NCI-H146 treated with DMSO at 0.1 percent for 48 hours (cell line): ENCODE results near the gene PLA2G6.

ENCODE experiments used
- DNase-seq: peaks from one replicate; lab custom pipeline; 2025; ENCODE audit not compliant: unreplicated experiment; lab: John Stamatoyannopoulos, UW

The PLA2G6 gene

DNA sequence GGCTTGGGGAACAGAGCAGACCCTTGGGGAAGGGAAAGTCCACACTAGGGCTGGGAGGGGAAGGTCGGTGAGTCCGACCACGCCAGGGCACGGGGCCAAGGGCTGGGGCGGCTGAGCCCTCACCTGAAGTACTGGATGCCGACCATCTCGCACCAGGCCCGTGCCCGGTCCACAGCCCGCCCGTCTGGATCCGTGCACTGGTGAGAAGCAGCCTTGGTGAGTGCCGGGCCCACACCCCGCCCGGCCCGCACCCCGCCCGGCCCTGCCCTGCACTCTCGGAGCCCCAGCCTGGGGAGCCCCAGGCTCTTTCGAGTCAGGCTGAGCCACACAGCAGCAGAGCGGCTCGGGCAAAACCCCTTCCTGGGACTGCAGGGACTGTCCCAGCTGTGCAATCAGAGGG lies 69.2 kb downstream of the PLA2G6 start:
- DNase-seq = no peak

DNA sequence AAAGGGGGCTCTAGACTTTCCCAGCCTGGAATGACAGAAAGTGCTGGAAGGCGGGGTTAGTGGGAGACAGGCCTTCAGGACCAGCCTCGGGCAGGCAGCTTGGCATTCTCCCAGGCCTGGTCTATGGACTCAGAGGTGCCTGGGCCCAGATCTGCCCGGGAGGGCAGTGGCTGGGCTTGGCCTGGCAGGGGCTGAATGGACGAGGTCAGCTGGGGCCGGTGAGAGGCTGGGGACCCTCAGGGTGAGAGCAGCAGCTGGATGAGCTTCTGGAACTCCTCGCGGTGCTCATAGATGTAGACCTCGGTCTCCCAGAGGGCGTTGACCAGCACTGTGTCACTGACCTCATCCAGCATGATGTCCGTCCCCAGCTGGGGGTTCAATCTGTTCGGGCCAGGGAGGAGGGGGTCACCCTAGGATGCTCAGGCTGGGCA lies 69.7 kb downstream of the PLA2G6 start:
- DNase-seq = no peak

DNA sequence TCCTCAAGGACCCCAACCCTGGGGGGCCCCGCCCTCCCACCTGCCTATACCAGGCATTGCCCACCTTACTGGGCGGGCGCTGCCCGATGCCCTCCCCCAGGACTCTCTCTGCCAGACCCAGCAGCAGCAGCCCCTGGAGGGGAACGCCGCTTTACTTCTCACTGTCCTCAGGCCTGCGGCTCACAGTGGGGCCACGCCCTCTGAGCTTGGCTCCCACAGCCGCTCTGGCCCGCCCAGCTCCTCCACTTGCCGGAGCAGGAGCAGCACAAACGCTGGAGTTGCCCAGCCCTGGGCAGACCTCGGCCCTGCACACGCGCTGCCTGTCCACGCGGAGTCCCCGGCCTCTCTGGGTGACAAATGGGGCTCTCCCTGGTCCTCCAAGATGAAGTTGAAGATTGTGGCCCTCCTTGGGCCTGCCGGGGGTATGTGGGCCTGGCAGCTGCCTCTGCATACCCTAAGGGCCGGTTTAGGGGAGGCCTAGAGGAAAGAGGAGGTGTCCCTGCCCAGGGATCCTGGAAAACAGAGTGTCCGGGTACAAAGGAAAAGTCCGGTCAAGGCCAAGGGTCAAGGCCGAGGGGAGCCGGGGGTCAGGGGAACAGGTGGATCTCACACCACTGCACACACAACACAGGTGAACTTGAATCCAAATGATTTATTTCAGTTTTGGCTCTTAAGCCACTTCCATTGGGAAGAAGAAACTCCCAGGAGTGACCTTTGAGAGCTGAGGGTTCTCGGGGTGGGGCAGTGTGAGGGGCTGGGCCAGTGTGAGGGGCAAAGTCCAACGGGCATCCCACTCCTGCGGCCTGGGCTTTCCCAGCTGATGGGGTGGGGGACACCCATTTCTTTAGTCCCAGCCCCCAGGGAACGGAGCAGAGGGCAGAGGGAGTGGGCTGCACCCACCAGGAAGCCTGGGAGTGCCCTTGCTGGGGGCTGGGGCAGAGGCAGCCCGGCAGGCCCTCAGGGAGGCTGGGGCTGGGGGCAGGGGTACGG lies 70.5 kb downstream of the PLA2G6 start:
- DNase-seq = no peak

DNA sequence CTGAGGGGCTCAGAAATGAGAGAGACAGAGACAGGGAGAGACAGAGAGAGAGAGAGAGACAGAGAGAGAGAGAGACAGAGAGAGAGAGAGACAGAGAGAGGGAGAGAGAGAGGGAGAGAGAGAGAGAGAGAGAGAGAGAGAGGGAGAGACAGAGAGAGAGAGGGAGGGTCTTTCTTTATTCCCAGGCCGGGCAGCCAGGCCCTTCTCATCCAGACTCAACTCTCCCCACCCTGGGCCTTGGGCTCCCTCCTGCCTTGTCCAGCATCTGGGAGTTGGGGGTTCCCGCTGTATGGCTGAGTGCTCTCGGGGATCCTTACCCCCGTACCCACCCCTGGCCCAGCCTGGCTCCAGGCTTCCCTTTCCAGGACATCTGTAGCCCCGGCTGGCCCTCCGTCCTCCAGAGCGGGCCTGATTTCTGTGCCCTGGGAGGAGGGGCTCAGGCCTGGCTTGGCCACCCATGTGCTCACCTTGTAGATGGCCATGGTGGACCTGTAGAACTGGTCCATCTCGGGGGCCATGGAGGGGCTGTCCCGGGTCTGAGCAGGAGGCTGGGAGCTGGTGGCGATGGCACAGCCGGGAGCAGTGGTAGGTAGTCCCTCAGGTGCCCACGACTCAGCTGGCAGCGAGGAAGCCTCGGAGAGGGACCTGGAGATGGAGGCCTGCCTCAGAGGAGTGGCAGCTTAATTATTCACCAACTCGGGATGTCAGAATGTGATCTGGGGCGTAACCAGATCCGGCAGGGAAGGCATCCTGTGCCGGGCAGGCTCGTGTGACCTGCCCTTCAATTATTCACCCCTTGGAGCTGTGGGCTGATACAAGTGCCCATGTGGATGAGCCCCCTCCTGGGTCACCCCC lies 71.4 kb downstream of the PLA2G6 start, which contains the start of gene BAIAP2L2:
BAIAP2L2 (minus strand) TSS at position 677 of the 855 bp plus-strand sequence; CDS start at position 518, 159 bp downstream.
- no peak for DNase-seq

DNA sequence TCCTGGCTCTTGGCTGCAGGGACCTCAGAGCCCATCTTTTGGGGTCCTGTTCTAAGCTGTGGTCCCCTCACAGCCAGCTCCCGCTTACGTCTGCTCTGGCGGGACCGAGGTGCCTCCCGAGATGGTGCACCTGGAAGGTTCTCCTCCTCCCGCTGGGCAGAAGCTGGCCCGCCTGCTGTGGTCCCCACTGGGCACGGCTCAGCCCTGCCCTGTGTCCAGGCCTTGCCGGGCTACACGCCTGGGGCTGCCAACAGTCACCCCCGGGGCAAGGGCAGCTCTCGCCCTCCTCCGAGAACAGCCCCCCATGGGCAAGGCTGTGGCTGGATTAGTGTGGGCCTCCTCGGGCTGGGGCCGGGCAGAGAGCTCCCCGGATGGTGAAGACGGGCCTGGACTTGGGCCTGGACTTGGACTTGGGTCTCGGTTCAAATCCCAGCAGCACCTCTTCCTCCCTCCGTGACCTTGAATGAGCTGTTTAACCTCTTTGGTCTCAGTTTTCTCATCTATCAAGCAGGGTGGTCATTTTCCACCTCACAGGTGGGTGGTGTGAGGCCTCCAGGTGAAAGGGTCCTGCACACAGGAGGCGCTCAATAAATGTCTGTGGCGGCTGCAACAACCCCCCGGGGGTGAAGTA lies 72.1 kb downstream of the PLA2G6 start:
- DNase-seq = no peak

DNA sequence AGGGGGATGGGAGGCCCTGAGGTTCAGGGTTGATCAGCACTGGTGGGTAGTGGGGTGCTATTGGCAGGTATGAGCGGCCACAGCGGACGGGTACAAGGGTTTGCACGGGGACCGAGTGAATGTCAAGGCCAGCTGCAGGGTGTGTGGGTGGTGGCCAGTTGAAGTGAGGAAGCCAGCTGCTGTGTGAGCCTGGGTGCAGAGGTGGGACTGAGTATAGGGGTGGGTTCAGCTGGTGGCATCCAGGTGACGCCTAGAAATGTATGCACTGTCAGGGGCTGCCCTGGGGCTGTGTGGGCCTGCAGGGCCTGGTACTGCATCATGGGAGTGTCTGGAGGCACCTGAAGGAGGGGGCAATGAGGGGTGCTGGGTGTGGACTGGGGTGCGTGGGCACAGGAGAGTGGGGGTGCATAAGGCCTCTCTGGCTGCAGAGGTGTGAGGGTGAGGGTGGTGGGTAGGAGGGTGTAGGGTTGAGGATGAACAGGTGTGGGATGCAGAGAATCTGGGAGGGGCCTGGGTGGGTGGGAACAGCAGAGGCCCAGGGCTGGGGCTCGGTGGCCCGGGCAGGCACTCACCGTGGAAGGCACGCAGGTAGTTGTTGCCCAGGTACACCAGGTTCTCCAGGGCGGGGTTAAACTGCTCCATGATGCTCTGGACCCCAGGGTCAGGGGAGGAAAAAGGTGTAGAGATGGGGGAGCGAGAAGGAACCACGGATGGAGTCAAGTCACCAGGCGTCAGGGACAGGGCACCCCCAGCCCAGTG lies 72.9 kb downstream of the PLA2G6 start:
- DNase-seq = no peak

DNA sequence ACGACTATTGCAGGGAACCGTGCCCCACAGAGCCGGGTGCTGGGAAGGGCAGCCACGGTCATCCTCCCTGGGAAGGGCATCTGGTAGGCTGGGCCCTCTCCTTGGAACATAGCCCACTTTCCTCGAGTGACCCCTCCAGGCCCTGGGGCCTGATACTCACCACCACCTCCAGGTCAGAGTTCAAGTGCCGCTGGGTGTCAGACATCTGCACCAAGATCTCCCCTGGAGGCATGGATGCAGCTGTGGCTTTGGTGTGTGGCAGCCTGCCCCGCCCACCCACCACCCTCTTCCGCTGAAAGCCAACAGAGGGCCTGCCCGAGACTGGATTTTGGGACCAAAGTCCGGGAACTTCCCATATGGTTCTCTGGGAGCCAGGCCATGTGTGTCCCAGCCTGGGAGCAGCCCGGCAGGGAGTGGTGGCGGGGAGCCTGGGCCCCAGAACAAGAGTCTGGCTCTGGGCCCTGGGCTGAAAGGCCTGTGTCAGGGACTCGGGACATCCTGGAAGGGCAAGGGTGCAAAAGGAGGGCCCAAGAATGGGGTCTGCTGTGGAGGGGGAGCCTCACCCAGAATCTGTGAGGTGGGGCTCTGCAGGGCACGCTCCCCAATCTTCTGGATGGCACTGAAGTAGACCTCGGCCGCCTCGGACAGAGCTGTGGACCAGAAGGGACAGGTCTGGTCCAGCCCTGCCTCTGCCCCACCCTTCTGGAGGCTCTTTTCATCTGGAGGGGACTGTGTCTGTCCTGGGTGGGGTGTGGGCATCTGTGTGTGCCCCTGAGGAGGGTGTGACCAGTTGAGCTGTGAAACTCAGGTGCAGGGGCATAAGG lies 73.7 kb downstream of the PLA2G6 start:
- no peak for DNase-seq

DNA sequence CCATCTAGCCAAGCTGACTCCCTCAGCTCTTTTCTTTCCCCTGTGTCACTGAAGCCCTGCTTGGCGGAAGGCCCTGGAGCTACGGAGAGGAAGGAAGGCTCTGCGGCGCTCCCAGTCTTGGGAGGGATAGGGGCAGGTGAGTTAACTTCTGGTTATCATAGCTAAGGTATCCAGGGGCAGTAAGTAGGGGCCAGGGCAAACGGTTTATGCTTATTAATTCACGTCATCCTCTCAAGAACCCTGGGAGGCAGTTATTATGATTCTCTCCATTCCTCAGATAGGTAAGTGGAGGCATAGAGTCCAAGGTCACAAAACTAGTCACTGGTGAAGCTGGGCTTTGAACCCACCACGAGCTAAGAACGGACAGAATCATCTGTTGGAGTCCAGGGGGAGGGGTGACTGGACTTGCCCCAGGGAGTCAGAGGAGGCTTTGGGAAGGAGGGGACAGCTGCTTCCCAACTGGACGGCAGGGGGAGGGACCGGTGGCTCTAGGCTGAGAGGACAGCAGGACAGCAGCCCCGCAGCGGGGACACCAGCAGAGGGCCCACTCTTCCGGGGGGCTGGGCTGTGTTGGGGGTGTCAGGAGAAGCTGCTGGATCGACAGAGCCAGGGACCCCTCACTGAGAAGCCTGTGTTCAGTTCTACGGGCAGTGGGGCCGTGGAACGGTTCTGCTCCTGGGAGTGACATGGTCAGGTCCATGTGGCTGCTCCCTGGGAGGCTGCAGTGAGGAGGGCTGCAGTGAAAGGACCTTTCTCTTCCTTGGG lies 74.6 kb downstream of the PLA2G6 start:
- no peak for DNase-seq

DNA sequence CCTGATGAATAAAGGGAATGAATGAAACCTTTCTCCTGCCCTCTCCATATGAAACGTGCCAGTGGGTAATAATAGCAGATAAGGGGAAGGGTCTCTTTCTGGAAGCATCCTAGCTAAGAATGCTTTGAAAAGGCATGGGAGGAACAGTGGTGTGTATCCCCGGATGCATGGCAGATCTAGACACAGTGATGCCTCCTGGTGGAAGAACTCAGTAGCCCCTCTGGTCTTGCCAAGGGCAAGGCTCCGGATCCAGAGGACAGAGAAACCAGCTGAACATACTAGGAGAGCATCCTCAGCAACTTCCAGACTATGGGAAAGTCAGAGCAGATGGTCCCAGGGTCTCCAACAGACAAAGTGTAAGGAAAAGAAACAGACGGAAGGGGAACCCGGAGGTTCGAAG lies 77.5 kb downstream of the PLA2G6 start:
- no peak for DNase-seq

DNA sequence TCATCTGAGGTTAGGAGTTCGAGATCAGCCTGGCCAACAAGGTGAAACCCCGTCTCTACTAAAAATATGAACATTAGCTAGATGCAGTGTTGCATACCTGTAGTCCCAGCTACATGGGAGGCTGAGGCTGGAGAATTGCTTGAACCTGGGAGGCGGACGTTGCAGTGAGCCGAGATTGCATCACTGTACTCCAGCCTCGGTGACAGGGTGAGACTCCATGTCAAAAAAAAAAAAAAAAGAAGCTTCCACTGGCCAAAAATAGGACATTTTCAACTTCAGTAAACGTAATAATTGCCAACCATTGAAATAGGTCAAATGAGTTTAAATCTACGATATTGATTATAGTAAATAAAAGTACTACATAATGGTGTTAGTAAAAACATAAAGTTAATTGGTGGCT lies 78.0 kb downstream of the PLA2G6 start:
- no peak for DNase-seq

DNA sequence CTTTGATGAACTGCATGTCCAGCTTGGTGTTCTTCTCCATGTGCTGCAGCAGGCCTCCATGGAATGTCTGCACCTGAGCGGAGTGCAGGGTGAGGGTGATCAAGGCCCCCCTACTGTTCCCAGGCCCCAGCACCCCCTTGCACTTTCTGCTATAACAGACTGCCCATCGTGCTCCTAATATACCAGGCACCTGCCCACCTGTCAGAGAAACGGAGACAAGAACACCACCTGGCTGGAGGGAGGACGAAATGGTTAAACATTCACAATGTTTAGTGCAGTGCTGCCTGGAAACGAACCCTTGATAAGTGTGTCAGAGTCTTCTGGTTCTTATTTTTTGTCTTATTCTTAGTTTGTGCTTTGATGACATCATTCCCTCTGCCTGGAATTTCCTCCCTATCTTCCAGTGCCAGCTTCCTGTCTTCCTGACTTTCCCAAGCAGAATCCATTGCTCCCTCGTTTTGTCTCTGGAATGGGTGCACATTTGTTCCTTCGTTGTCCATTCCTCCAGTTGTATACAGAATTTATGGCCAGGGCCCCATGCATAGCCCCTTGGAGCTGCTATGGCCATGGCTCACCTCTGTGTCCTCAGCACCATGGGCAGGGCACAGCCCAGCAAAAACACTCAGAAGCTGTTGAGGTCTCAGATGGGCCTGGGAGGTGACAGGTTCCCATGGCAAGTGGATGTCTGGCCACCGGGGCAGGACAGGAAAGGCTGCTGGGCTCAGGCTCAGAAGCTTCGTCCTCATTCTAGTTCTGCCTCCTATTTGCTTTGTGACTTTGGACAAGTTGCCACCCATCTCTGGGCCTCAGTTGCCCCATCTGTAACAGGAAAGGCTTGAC lies 83.0 kb downstream of the PLA2G6 start:
- no peak for DNase-seq

DNA sequence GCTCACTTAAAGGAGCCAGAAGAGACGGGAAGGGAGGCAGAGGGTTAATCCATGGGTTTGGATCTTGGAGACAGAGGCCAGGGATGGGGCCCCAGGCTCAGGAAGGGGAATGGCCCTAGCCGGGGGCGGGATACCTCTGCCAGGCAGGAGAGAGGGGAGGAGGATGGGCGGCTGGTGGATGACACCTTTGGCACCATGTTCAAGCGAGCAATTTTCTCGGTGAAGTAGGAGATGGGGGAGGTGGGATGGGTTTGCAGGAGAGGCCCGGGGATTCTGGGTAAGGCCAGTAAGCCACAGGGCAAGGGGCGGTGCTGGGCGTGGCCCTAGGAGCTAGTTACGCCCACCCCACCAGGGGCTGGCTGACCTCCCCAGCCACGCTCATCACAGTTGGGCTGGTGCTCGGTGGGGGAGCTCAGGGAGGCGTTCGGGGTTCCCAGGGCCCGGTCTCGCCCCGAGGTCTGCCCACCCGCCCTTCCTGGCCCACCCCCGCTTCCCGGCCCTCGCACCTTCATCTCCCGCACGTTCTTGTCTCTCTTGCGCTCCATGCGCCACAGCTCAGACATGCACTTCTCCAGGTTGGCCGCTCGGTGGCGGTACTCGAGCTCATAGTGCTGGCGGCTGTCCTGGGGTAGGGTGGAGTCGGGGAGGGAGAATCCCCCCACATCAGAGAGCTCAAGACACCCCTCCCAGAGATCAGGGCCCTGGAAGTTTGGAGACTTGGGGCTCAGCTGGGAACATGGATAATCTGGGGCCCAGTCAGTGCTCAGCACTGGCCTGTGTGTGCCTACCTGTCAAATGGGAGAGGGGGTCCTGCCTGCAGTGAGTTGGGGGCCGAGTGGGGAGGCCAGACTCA lies 83.8 kb downstream of the PLA2G6 start:
- no peak for DNase-seq

DNA sequence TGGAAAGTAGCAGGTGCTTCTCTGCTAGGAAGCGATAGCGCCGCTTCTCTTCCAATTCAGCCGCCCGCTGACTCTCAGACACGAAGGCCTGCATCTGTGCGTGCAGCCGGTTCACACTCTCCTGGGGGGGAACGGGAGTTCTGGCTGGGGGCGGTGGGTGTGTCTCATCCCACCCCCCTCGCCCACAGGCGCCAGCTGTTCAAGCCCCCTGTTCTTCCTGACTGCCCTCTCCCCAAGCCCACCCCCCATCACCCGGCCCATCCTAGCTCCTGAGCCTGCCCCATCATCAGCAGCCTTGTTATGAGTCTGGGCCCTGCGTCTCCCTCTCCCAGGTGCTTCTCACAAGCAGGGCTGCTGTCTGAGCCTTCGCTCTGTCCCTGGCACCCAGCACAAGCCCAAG lies 84.6 kb downstream of the PLA2G6 start:
- DNase-seq = no peak

DNA sequence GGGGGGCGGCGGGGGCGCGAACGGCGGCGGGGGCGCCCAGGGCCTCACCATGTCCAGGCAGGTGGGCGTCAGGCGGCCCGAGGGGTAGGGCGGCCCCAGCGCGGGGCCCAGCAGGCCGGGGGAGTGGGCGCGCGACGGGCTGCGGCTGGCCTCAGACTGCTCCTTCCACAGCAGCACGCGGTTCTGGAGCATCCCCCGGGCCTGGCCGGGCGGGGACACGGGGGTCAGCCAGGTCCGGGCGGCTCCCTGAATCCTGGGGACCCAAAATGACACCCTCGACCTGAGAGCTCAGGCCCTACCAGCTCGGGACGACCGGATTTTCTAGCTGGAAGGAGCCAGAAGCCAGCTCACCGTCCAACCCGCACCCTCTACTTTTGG lies 92.2 kb downstream of the PLA2G6 start:
- no peak for DNase-seq

DNA sequence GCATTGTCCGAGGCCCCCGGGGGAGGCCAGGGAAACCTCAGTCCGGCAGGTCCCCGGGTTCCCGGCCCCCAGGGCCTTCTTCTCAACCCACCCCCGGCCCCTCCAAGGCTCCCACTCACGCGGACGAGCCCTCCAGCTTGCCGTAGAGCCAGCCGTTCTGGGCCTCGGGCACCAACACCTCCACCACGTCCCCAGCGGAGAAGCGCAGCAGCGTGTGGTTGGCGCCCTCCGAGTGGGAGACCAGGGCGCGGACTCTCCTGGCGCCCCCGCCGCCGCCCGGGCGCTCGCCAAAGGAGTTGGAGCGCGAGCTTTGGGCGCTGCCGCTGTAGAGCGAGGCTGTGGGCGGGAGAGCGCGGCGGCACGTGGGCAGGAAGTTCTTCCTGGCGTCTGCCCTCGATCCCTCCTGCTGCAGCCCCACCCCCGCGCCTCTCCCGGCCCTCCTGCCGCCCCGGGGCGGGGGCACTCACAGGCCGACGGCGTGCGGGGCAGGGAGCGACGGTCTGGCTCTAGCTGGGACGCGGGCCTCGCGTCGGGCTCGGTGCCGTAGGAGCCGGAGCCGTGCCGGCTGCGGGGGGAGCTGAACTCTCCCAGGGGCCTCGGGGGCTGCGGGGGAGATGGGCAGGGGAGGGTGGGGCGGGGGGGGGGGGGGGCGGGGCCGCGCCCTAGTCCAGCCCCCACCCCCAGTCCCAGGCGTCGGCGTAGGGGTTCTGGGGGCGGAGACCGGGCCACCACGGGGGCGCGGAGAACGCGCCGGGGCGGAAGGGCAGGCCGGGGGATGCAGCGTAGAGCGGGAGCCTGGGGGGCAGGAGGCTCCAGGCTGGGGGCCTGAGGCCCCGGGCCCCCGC lies 92.8 kb downstream of the PLA2G6 start:
- DNase-seq = no peak

DNA sequence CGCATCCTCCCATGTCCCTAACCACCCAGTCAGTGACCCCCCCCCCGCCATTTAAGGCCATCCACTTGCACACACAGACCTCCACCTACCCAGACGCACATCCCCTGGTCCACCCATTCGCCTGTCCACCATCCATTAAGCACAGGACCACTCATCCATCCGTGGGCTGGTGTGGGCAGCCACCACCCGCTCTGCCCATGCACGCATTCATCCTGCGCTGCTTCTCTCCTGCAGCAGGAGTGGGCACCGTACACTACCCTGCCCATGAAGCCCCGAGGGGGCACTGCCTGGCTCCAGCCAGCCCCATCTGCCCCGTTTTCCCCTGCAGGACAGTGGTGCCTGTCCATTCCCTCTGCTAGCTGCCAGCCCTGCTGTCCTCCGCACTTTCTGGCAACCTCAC lies 93.8 kb downstream of the PLA2G6 start:
- no peak for DNase-seq
